ENCODE measurements around the gene CLDN1.

CLDN1 gene

GRCh38 chr3:190330936-190331734, 8.9 kb upstream of the CLDN1 start:
- no peak for DNase-seq

DNA sequence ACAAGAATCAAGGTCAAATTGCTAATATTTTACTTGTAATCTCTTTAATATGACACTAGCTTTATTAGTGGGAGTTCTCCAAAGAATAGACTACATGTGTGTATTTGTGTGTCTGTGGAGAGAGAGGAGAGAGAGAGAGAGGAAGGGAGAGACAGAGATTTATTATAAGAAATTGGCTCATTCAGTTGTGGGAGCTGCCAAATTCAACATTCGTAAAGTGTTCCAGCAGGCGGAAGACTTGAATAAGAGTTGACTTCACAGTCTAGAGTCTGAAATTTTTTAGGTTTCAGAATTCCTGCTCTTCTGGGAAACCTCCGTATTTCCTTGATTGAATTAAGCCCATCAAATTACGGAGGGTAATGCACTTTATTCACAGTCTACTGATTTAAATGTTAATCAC, 4.7 kb upstream of the CLDN1 start:
- no peak for DNase-seq

GRCh38 chr3:190326361-190326760, 4.1 kb upstream of the CLDN1 start:
- no peak for DNase-seq

- DNase-seq: no peak
These were observed 3.7 kb upstream of the CLDN1 start for GRCh38 chr3:190325923-190326322.

- no peak for DNase-seq
These were observed 990 bp upstream of the CLDN1 start for GRCh38 chr3:190323246-190323626.

GRCh38 chr3:190322604-190323245, 479 bp upstream of the CLDN1 start:
- no peak for DNase-seq

- no peak for DNase-seq
These were observed 1.5 kb downstream of the CLDN1 start for GRCh38 chr3:190320594-190321362.

DNA sequence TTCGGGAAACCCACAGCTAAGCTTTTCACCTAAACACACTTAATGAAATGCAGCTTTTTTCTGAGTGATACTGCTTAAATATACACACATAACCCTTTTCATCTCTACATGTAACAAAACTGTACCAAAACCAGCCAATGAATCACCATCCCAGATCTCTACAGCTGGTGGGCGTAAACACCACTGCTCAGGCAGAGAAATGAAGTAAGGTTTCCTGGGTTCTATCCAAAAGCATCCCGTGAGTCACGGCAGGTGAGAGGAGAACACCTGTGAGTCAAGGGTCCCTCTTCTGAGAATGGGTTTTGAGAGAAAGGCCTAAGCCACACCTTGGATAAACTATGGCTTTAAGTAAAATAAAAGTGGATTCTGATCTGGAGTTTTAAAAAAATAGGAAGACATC, 2.6 kb downstream of the CLDN1 start:
- DNase-seq: no peak

- DNase-seq: no peak
These were observed 3.6 kb downstream of the CLDN1 start for GRCh38 chr3:190318666-190319065.

GRCh38 chr3:190314741-190315140, 7.5 kb downstream of the CLDN1 start:
- DNase-seq: no peak

DNA sequence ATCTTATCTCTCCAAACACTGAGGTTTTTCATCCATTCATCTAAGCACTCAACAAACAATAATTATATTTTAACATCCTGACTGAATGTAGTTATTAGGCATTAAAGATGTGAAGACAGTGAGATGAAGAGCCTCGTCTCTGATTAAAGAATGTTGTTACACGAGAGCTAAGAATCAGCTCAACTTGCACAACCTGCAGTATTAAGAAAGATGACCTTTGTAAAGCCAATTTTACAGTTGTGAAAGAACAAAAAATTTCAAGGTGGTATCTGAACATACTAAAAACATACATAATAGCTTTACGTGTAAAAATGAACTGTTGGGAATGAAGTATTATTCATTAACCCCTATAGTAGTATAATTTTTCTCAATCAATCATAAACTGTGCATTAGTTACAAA, 12.8 kb downstream of the CLDN1 start:
- no peak for DNase-seq

DNA sequence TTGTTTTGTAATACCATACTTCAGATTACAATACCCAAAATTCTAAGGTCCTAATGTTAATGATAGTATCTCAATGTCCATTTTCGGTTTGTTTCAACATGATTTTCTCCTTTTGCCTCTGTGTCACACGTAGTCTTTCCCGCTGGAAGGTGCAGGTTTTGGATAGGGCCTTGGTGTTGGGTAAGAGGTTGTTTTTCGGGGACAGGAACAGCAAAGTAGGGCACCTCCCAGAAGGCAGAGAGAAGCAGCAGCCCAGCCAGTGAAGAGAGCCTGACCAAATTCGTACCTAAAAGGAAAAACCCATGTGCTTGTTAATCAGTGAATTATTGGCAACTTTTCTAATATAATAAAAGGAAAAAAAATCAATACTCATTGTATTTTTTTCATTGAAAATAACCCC, 14.1 kb downstream of the CLDN1 start:
- no peak for DNase-seq

- no peak for DNase-seq
These were observed 15.1 kb downstream of the CLDN1 start for GRCh38 chr3:190307164-190307545.

GRCh38 chr3:190306513-190307163, 15.6 kb downstream of the CLDN1 start:
- DNase-seq: no peak

GRCh38 chr3:190306026-190306425, 16.2 kb downstream of the CLDN1 start:
- DNase-seq: no peak

- DNase-seq: no peak
These were observed 16.8 kb downstream of the CLDN1 start for GRCh38 chr3:190305406-190305805.

DNA sequence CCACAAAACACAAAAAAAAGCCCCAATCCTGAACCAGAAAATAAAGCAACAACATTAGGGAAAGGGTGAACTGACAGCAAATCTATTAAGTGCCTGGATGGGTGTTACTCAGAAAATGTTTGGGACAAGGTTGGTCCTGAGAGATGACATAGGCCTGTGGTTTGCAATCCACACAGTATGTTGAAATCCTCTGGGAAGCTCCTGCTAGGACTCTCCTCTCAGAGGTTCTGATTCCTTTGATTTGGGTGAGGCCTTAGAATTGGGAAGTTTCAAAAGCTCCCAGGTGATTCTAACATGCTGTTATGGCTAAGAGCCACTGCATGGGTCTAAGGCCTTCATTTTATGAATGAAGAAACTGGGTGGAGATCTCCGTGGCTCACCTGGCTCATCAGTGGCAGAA, 18.4 kb downstream of the CLDN1 start:
- no peak for DNase-seq

DNA sequence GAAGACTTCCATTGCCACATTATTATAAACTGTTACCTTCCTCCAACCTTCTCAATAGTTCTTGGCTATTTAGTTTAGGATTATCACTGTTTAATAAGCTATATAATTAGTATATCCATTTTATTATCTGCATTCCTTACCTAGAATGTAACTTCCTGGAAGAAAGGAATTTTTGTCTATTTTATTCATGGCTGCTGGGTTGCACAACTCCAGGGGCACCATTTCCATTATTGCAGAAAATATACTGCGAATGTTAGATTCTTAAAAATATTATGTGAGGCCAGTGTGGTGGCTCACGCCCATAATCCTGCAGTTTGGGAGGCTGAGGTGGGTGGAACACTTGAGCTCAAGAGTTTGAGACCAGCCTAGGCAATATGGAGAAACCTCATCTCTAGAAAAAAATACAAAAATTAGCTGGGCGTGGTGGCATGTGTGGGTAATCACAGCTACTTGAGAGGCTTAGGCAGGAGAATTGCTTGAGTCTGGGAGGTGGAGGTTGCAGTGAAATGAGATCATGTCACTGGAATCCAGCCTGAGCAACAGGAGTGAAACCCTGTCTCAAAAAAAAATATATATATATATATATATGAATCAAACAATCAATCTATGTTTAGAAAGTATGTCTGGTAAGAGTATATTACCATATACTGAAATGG, 19.9 kb downstream of the CLDN1 start:
- DNase-seq: no peak

DNA sequence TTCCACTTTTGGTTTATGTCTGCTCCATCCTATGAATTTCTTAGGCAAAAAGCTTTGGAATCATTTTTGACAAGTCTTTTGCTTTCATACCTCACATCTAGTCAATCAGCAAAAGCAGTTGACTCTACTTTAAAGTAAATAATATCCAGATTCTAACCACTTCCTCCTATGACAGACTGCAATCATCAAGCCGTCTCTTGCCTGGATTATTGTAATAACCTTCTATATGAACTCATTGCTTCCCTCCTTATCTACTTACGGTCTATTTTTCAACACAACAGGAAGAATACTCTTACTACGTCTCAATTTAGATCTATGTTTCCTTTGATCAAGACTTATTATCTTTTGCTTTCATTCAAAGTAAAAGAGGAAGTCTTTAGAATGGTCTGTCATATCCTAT, 20.7 kb downstream of the CLDN1 start:
- no peak for DNase-seq

DNA sequence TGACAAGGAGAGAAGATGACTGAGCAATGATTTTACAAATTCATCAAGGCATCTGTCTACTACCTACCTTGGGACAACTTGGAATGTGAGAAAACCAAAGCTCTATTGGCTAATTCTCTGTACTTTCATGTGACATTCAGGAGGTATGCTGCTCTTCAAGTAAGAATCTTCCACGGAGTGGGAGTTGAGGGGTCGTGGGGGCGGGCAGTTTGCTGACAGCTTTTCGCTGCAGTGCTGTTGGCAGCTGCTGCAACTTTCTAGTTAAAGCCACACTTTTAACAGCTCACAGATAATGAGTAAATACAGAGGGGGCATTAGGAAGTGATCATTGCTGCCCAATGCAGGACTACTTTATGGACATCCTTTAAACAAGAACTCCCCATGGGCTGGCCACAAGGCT, 22.3 kb downstream of the CLDN1 start:
- DNase-seq: no peak

- no peak for DNase-seq
These were observed 28.2 kb downstream of the CLDN1 start for GRCh38 chr3:190294030-190294429.

DNA sequence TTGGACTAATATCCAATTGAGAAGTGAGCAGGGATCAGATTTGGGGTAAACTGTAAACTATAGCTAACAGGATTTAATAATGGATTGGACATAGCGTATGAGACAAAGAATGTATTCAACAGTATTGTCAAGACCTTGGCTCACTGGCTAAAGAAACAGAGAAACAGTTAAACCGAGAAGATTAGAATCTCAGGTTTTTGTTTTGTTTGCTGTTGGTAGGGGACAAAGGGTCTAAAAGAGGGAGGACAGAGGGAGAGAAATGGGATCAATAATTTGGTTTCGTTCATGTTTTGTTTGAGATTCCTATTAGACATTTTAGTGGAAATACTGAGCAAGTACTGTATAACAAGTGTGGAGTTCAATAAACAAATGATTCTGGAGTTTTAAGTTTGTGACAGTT, 28.6 kb downstream of the CLDN1 start:
- no peak for DNase-seq

Measured in cerebellar nuclear complex (tissue), 1 donor.